GM23248 (cell line): ENCODE measurements around the gene RNU6-8. TPM values are rescaled to one million over a fixed set of nuclear protein-coding genes. Genes with fewer than 3 reads are reported as not detected.

Experiments used
- DNase-seq: peaks from one replicate; pipeline ENCODE4 v3.0.0-alpha.2; 2015
- H2AFZ ChIP-seq: fragments of 200-600 bp; sonication (generic); 2 replicates; pipeline ENCODE4 v1.6.1; 2016; ENCODE audit warnings: antibody characterized with exemption
- H3F3A ChIP-seq: fragments of 200-600 bp; sonication (generic); 2 replicates; pipeline ENCODE4 v1.6.1; 2016; ENCODE audit warnings: mild to moderate bottlenecking, antibody characterized with exemption, mixed run types; ENCODE audit not compliant: insufficient read depth
- H3K27ac ChIP-seq: fragments of 200-600 bp; sonication (generic); 2 replicates; pipeline ENCODE4 v1.5.1; 2016; ENCODE audit warnings: mild to moderate bottlenecking
- H3K27me3 ChIP-seq: fragments of 200-600 bp; sonication (generic); replicated peaks from 2 replicates; pipeline ENCODE4 v1.6.1; 2016; ENCODE audit warnings: mild to moderate bottlenecking; ENCODE audit not compliant: insufficient read depth
- H3K36me3 ChIP-seq: fragments of 200-600 bp; sonication (generic); 2 replicates; pipeline ENCODE4 v1.6.1; 2016; ENCODE audit warnings: low read depth, mild to moderate bottlenecking
- H3K4me1 ChIP-seq: fragments of 200-600 bp; sonication (generic); 2 replicates; pipeline ENCODE4 v1.6.1; 2016; ENCODE audit warnings: mild to moderate bottlenecking; ENCODE audit not compliant: insufficient read depth
- H3K4me2 ChIP-seq: fragments of 200-600 bp; sonication (generic); one replicate; pipeline ENCODE4 v1.6.1; 2016; ENCODE audit warnings: mild to moderate bottlenecking; ENCODE audit not compliant: unreplicated experiment
- H3K4me3 ChIP-seq: fragments of 200-600 bp; sonication (generic); 2 replicates; pipeline ENCODE4 v1.5.1; 2016; ENCODE audit warnings: mild to moderate bottlenecking
- H3K79me2 ChIP-seq: fragments of 200-600 bp; sonication (generic); 2 replicates; pipeline ENCODE4 v1.6.1; 2016; ENCODE audit warnings: mild to moderate bottlenecking; ENCODE audit not compliant: insufficient read depth
- H3K9ac ChIP-seq: fragments of 200-600 bp; sonication (generic); 2 replicates; pipeline ENCODE4 v1.6.1; 2016; ENCODE audit warnings: mild to moderate bottlenecking
- H3K9me2 ChIP-seq: fragments of 200-600 bp; sonication (generic); 2 replicates; pipeline ENCODE4 v1.6.1; 2016; ENCODE audit warnings: mixed run types, mild to moderate bottlenecking, moderate library complexity; ENCODE audit not compliant: insufficient read depth
- H3K9me3 ChIP-seq: fragments of 200-600 bp; sonication (generic); one replicate; pipeline ENCODE4 v1.6.1; 2017; ENCODE audit warnings: low read depth
- H4K20me1 ChIP-seq: fragments of 200-600 bp; sonication (generic); 2 replicates; pipeline ENCODE4 v1.6.0; 2016; ENCODE audit not compliant: insufficient read depth
- EZH2 ChIP-seq: fragments of 200-600 bp; sonication (generic); IDR thresholded peaks from 2 replicates; pipeline ENCODE4 v1.6.1; 2018; ENCODE audit warnings: antibody characterized with exemption, mild to moderate bottlenecking; ENCODE audit not compliant: insufficient read depth, poor library complexity, severe bottlenecking
- EZH2phosphoT487 ChIP-seq: fragments of 200-600 bp; sonication (generic); IDR thresholded peaks from 2 replicates; pipeline ENCODE4 v1.6.1; 2018; ENCODE audit warnings: antibody characterized with exemption, moderate library complexity, mild to moderate bottlenecking, low read depth; ENCODE audit not compliant: insufficient read depth
- WGBS, 2 experiments: methylation state at CpG; one replicate each; pipeline ENCODE4 v1.1.6; 2015 to 2017; ENCODE audit warnings: low lambda C conversion rate in 2 of 2, low coverage in 1 of 2; ENCODE audit errors: missing lambda C conversion rate in 2 of 2; 5-methylcytosine and 5-hydroxymethylcytosine counted together
- in situ Hi-C: fragments of 300-500 bp; cut with MboI; formaldehyde crosslinking; loops from 2 replicates; pipeline ENCODE4 v1.15.0; 2020
- polyA plus RNA-seq: library from polyadenylated mRNA; unstranded; fragments of >200 nt; fragmentation: Nextera tagmentation; extraction: Ambion mirVana; gene quantifications from 2 replicates; pipeline ENCODE4 v1.2.1, GENCODE V29; 2016
- total RNA-seq: library from RNA; depleted of rRNA; stranded (reverse); fragments of >200 nt; shearing (Covaris generic); gene quantifications from 2 replicates; pipeline ENCODE4 v1.2.3, GENCODE V29; 2014

The RNU6-8 gene
- total and polyA plus RNA-seq, 2 experiments from 2014 or later: not detected

DNA sequence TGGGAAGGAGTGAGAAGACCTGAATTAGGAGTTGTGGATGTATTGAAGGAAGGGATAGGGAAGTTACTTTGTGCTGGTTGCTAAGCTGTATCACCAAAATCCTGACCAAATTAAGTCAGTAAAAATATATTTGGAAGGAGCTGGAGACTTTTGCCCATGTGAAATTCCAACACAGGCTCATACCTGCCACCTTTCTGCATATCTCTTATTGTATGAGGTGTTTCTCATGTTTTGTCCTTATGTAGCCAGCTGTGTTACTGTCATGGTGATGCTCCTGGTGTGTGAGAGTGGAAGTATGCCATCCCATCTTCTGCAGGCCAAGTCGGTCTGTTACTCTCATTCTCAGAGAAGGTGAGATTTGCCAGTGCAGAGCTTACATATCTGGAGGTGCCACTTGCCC lies 29.4 kb upstream of the RNU6-8 start:
- Histone ChIP-seq H3F3A (peaks cover 30% of the 10 kb centered on the region), H3K9me2 (no peaks in the 10 kb centered on the region), H3K79me2 (no peaks in the 10 kb centered on the region), H3K9me3 (no peaks in the 10 kb centered on the region), H3K36me3 (no peaks in the 10 kb centered on the region), H3K27ac (no peak overlapping the region), H3K4me2 (no peak overlapping the region), H4K20me1 (no peaks in the 10 kb centered on the region), H3K27me3 (no peaks in the 10 kb centered on the region), H3K4me3 (no peak overlapping the region), H3K4me1 (peaks cover 34% of the 10 kb centered on the region), H3K9ac (no peak overlapping the region), H2AFZ (no peak overlapping the region)
- no peak for DNase-seq
- TF ChIP-seq EZH2phosphoT487: no peak
- TF ChIP-seq EZH2: no peak
- 96 to 100% methylated on average over 1 of the region's 1 CpG for WGBS, 2 experiments
- in situ Hi-C loops: no loop called here

DNA sequence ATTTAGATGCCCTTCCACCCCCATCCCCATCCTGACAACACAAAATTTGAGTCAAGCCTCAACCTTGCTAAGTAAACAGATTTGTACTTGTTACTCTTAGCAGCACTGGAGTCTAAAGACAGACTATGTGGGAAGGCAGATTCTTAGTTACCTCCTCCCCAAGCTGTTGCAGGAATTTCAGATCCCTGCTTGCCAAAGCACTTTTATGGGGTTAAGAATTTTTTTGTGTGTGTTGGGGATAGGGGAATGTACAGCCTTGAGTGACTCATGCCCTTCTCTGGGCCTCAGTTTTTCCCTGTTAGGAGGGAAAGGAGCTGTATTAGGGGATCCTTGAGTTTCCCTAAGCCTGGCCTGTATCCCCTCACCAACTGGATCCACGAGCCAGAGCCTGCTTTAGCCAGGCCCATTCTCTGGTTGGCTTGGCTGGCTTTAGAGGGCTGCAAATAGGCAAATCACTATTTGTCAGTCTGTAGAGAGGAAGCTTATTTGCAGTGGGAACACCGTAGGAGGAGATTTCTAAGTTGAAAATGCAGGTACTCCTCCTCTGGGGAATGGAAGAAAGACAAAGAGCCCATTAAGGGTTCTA lies 27.7 kb upstream of the RNU6-8 start:
- H3K9ac ChIP-seq: peak overlapping the region; percentile 26; the same call in 1 of the 2 replicates
- H3F3A ChIP-seq: peaks cover 30% of the 10 kb centered on the region
- peak; percentile 82 for DNase-seq
- H3K27me3 ChIP-seq: no peaks in the 10 kb centered on the region
- peak overlapping the region; percentile 54 for H3K4me2 ChIP-seq
- no peaks in the 10 kb centered on the region for H3K9me2 ChIP-seq
- H2AFZ ChIP-seq: peak overlapping the region; percentile 44; the same call in 1 of the 2 replicates
- WGBS, 2 experiments: 66 to 95% methylated on average over 2 of the region's 2 CpGs
- H3K27ac ChIP-seq: peak overlapping the region; percentile 66
- no peaks in the 10 kb centered on the region for H3K9me3 ChIP-seq
- in situ Hi-C loops: no loop called here
- no peak overlapping the region for H3K4me3 ChIP-seq
- H3K4me1 ChIP-seq: peaks cover 34% of the 10 kb centered on the region
- TF ChIP-seq EZH2phosphoT487: no peak
- no peak for TF ChIP-seq EZH2
- H4K20me1 ChIP-seq: no peaks in the 10 kb centered on the region
- no peaks in the 10 kb centered on the region for H3K79me2 ChIP-seq
- no peaks in the 10 kb centered on the region for H3K36me3 ChIP-seq

DNA sequence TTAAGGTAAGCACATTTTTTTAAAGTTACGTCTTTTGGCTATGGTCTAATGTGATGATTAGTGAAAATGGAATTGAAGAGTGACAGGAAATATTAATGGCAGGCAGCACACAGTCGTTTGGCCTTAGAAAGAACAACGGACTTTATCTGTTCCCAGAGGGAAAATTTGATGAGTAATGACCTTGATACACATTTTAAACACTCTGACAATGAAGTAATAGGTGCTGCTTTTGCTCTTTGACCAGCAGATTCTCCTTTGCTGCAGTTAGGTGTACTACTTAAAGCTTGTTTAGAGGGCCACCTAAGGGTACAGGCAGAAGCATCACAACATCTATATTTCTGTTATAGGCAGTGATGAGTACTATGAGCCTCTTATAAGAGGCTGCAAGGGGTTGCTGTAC lies 27.1 kb upstream of the RNU6-8 start:
- in situ Hi-C loops: no loop called here
- 0 to 4% methylated on average over 3 of the region's 3 CpGs for WGBS, 2 experiments
- H2AFZ ChIP-seq: no peak overlapping the region

DNA sequence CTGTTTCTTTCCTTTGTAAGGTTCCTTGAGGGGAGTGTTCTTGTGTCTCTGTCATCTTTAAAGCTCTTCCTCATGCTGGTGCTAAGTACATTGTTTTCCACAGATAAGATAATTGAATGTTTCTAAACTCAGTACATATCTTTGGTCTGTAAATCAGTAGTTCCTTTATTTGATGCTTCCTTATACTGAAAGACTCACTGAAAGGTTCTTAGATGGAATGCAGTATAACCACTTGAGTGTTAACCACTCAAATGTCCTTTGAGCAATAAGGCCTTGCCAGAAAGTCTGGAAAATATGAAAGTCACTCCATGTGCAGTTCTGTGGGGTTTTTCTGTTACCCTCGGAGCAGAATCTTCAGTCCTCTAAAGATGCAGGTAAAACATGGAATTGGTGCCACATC lies 23.0 kb upstream of the RNU6-8 start:
- Histone ChIP-seq H3K27ac (no peak overlapping the region), H3K27me3 (no peaks in the 10 kb centered on the region)
- 73 to 86% methylated on average over 1 of the region's 1 CpG for WGBS, 2 experiments

More for the DNA sequence above, 27.1 kb upstream of the RNU6-8 start:
- DNase-seq: peak; percentile 63
- no peaks in the 10 kb centered on the region for H3K36me3 ChIP-seq
- H3F3A ChIP-seq: peaks cover 30% of the 10 kb centered on the region
- H3K4me1 ChIP-seq: peaks cover 34% of the 10 kb centered on the region
- H3K9me2 ChIP-seq: no peaks in the 10 kb centered on the region
- H3K4me2 ChIP-seq: peak overlapping the region; percentile 54
- H3K79me2 ChIP-seq: no peaks in the 10 kb centered on the region
- H3K9me3 ChIP-seq: no peaks in the 10 kb centered on the region
- no peaks in the 10 kb centered on the region for H3K27me3 ChIP-seq
- peak overlapping the region; percentile 66 for H3K27ac ChIP-seq
- peak overlapping the region; percentile 23; the same call in 1 of the 2 replicates for H3K4me3 ChIP-seq
- H3K9ac ChIP-seq: peak overlapping the region; percentile 26; the same call in 1 of the 2 replicates
- no peak for TF ChIP-seq EZH2
- TF ChIP-seq EZH2phosphoT487: no peak
- no peaks in the 10 kb centered on the region for H4K20me1 ChIP-seq

More for the DNA sequence above, 23.0 kb upstream of the RNU6-8 start:
- no peaks in the 10 kb centered on the region for H3K36me3 ChIP-seq
- H3K9ac ChIP-seq: no peak overlapping the region
- H4K20me1 ChIP-seq: no peaks in the 10 kb centered on the region
- H3K79me2 ChIP-seq: no peaks in the 10 kb centered on the region
- H3K9me2 ChIP-seq: no peaks in the 10 kb centered on the region
- in situ Hi-C loops: no loop called here
- H3F3A ChIP-seq: peaks cover 21% of the 10 kb centered on the region
- H3K9me3 ChIP-seq: no peaks in the 10 kb centered on the region
- H2AFZ ChIP-seq: no peak overlapping the region
- no peak overlapping the region for H3K4me3 ChIP-seq
- no peak for DNase-seq
- H3K4me1 ChIP-seq: peaks cover 21% of the 10 kb centered on the region
- no peak overlapping the region for H3K4me2 ChIP-seq
- TF ChIP-seq EZH2phosphoT487: no peak
- TF ChIP-seq EZH2: no peak
